HEK293 (cell line): ENCODE data around the gene ZSCAN26.

ENCODE experiments used
- CTCF ChIA-PET: fragments of 350-600 bp; formaldehyde crosslinking; extraction: SDS; loops from one replicate; lab custom pipeline; 2021; ENCODE audit warnings: antibody characterized with exemption; lab: Yijun Ruan, JAX
- POLR2A ChIA-PET: fragments of 300-600 bp; formaldehyde crosslinking; extraction: SDS; loops from one replicate; lab custom pipeline; 2020; ENCODE audit warnings: antibody characterized with exemption, inconsistent platforms; lab: Yijun Ruan, JAX
- H3K27ac ChIP-seq: fragments of 200-500 bp; sonication (Bioruptor generic); 2 replicates; pipeline ENCODE4 v1.5.1; 2014; ENCODE audit warnings: low read depth, low read length, control low read depth, inconsistent platforms; ENCODE audit errors: extremely low read depth
- H3K36me3 ChIP-seq, 2 experiments: fragments of 200-500 bp in 1 of 2; sonication (Bioruptor generic) in 1 of 2; 1 replicate in 1 of 2; 2 replicates in 1 of 2; pipeline ENCODE4 v1.5.1; 2014 to 2017; ENCODE audit warnings: inconsistent platforms in 2 of 2, low read length in 2 of 2; ENCODE audit not compliant: control insufficient read depth in 2 of 2, insufficient read depth in 1 of 2
- H3K4me1 ChIP-seq: fragments of 200-500 bp; sonication (Bioruptor generic); 2 replicates; pipeline ENCODE4 v1.5.1; 2014; ENCODE audit warnings: mild to moderate bottlenecking, low read length, inconsistent platforms; ENCODE audit not compliant: control insufficient read depth, insufficient read depth
- H3K4me3 ChIP-seq: 2 replicates; pipeline ENCODE4 v1.5.1; 2011; ENCODE audit warnings: low read depth, mild to moderate bottlenecking, control low read depth, low read length, moderate library complexity
- H3K9me3 ChIP-seq: fragments of 200-500 bp; sonication (Bioruptor generic); 2 replicates; pipeline ENCODE4 v1.5.1; 2014; ENCODE audit warnings: low read depth, low read length, inconsistent platforms; ENCODE audit not compliant: control insufficient read depth, insufficient read depth
- SCRT2 ChIP-seq: fragments of 450-650 bp; formaldehyde crosslinking; IDR thresholded peaks from 2 replicates; pipeline ENCODE4 v1.5.1; 2016; ENCODE audit warnings: missing biosample characterization, missing genetic modification characterization
- SP2 ChIP-seq: fragments of 450-650 bp; formaldehyde crosslinking; IDR thresholded peaks from 2 replicates; pipeline ENCODE4 v1.5.1; 2016; ENCODE audit warnings: missing biosample characterization, missing genetic modification characterization
- WT1 ChIP-seq: fragments of 450-650 bp; formaldehyde crosslinking; IDR thresholded peaks from 2 replicates; pipeline ENCODE4 v1.5.1; 2016; ENCODE audit warnings: missing biosample characterization, missing genetic modification characterization
- ZNF132 ChIP-seq: fragments of 450-650 bp; formaldehyde crosslinking; IDR thresholded peaks from 2 replicates; pipeline ENCODE4 v1.5.1; 2017; ENCODE audit warnings: missing biosample characterization, missing genetic modification characterization, borderline replicate concordance
- ZNF16 ChIP-seq: fragments of 450-650 bp; formaldehyde crosslinking; IDR thresholded peaks from 2 replicates; pipeline ENCODE4 v1.5.1; 2016; ENCODE audit warnings: low read depth, missing biosample characterization, missing genetic modification characterization
- ZNF211 ChIP-seq: fragments of 450-650 bp; formaldehyde crosslinking; IDR thresholded peaks from 2 replicates; pipeline ENCODE4 v1.5.1; 2016; ENCODE audit warnings: low read depth, missing biosample characterization, missing genetic modification characterization
- ZNF335 ChIP-seq: fragments of 450-650 bp; formaldehyde crosslinking; conservative IDR thresholded peaks from 2 replicates; pipeline ENCODE4 v1.5.1; 2016; ENCODE audit warnings: missing biosample characterization, missing genetic modification characterization
- ZNF48 ChIP-seq: fragments of 450-650 bp; formaldehyde crosslinking; IDR thresholded peaks from 2 replicates; pipeline ENCODE4 v1.5.1; 2016; ENCODE audit warnings: missing biosample characterization, missing genetic modification characterization
- ZNF518A ChIP-seq: fragments of 450-650 bp; formaldehyde crosslinking; conservative IDR thresholded peaks from 2 replicates; pipeline ENCODE4 v1.5.1; 2016; ENCODE audit warnings: low read depth, missing biosample characterization, missing genetic modification characterization
- ZNF596 ChIP-seq: fragments of 450-650 bp; IDR thresholded peaks from 2 replicates; pipeline ENCODE4 v1.5.0; 2018; ENCODE audit warnings: missing biosample characterization, mild to moderate bottlenecking, missing genetic modification characterization, moderate library complexity
- ZNF692 ChIP-seq: fragments of 450-650 bp; formaldehyde crosslinking; IDR thresholded peaks from 2 replicates; pipeline ENCODE4 v1.5.1; 2016; ENCODE audit warnings: missing biosample characterization, missing genetic modification characterization
- ZNF830 ChIP-seq: fragments of 450-650 bp; IDR thresholded peaks from 2 replicates; pipeline ENCODE4 v1.5.0; 2018; ENCODE audit warnings: missing biosample characterization, missing genetic modification characterization, low read depth, mild to moderate bottlenecking, moderate library complexity
- ZNF837 ChIP-seq: fragments of 450-650 bp; formaldehyde crosslinking; IDR thresholded peaks from 2 replicates; pipeline ENCODE4 v1.5.1; 2016; ENCODE audit warnings: missing biosample characterization, missing genetic modification characterization
- ZXDB ChIP-seq: fragments of 450-650 bp; formaldehyde crosslinking; IDR thresholded peaks from 2 replicates; pipeline ENCODE4 v1.5.1; 2016; ENCODE audit warnings: missing biosample characterization, missing genetic modification characterization
- TF ChIP-seq, protein P1 (sequence below): fragments of 450-650 bp; formaldehyde crosslinking; conservative IDR thresholded peaks from 2 replicates; pipeline ENCODE4 v1.5.1; 2016; ENCODE audit warnings: low read depth, missing biosample characterization, missing genetic modification characterization
- TF ChIP-seq, protein P2 (sequence below): fragments of 450-650 bp; formaldehyde crosslinking; IDR thresholded peaks from 2 replicates; pipeline ENCODE4 v1.5.1; 2016; ENCODE audit warnings: missing biosample characterization, missing genetic modification characterization

ZSCAN26 gene

DNA sequence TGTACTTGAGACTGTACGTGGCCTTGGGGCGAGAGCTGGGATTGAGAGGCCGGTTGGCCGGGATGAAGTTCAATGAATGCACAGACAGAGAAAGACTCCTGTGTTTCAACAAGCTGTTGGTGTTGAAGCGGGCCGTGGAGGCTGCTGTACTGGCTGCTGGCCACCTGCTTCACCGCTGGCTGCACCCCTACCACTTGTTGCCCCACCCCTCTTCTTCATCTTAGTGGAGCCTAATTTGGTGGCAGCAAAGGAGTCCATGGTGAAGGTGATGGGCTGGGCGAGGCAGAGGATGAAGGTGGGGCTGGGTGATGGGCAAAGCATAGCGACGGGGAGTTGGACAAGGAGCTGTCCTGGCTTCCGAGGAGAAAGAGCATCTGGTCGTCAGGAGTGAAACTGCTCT lies 49.1 kb upstream of the ZSCAN26 start:
- no peaks in the 10 kb centered on the region for H3K9me3 ChIP-seq
- CTCF ChIA-PET = interaction anchor here (0.9 to 1.0 kb wide), 2 partner anchors 29 to 49 kb away, joined by 4 to 7 read pairs; partner anchors contain the start of gene ZSCAN26
- no peak for TF ChIP-seq ZNF837 (tag by site-specific recombination)
- peak; percentile 87 for TF ChIP-seq SCRT2
- TF ChIP-seq, all 188 proteins: peak for 1
- Histone ChIP-seq H3K4me1 (no peaks in the 10 kb centered on the region; the same call in 1 of the 2 replicates), H3K27ac (no peak overlapping the region), H3K4me3 (no peak overlapping the region), H3K36me3 (no peaks in the 10 kb centered on the region)
- POLR2A ChIA-PET = interaction anchor here (0.7 to 2.4 kb wide), 20 partner anchors 9 to 876 kb away, joined by 3 to 18 read pairs (median 6); partner anchors contain the start of genes PGBD1, ZKSCAN4, ZKSCAN8 and ZSCAN16

GRCh38 chr6:28218312-28219248 lies 48.4 kb upstream of the ZSCAN26 start:
- Histone ChIP-seq H3K4me3 (peak overlapping the region; percentile 67), H3K9me3 (no peaks in the 10 kb centered on the region), H3K4me1 (no peaks in the 10 kb centered on the region; the same call in 1 of the 2 replicates), H3K36me3 (no peaks in the 10 kb centered on the region), H3K27ac (peak overlapping the region; percentile 63; the same call in 1 of the 2 replicates)
- ChIA-PET CTCF (interaction anchor here (0.6 to 1.0 kb wide), 5 partner anchors 8 to 485 kb away, joined by 3 to 7 read pairs (median 4); partner anchors contain the start of gene ZSCAN26), POLR2A (interaction anchor here (0.5 to 2.4 kb wide), 26 partner anchors 9 to 1067 kb away, joined by 3 to 18 read pairs (median 4); partner anchors contain the start of genes PGBD1, ZKSCAN4, ZKSCAN8 and ZSCAN16)
- TF ChIP-seq ZXDB (tag by site-specific recombination) (peak; percentile 56; the same call in 1 of the 2 replicates), ZNF211 (no peak), ZNF335 (tag by site-specific recombination) (peak; percentile 1), SP2 (tag by site-specific recombination) (peak; percentile 42), ZNF692 (tag by site-specific recombination) (peak; percentile 50; the same call in 1 of the 2 replicates), ZNF132 (tag by site-specific recombination) (no peak), ZNF830 (tag by site-specific recombination) (no peak), ZNF48 (no peak), WT1 (tag by site-specific recombination) (peak; percentile 25; the same call in 1 of the 2 replicates), ZNF16 (tag by site-specific recombination) (no peak), ZNF518A (tag by site-specific recombination) (peak; percentile 71), ZNF596 (tag by site-specific recombination) (peak; percentile 81)
- TF ChIP-seq, protein P1, sequence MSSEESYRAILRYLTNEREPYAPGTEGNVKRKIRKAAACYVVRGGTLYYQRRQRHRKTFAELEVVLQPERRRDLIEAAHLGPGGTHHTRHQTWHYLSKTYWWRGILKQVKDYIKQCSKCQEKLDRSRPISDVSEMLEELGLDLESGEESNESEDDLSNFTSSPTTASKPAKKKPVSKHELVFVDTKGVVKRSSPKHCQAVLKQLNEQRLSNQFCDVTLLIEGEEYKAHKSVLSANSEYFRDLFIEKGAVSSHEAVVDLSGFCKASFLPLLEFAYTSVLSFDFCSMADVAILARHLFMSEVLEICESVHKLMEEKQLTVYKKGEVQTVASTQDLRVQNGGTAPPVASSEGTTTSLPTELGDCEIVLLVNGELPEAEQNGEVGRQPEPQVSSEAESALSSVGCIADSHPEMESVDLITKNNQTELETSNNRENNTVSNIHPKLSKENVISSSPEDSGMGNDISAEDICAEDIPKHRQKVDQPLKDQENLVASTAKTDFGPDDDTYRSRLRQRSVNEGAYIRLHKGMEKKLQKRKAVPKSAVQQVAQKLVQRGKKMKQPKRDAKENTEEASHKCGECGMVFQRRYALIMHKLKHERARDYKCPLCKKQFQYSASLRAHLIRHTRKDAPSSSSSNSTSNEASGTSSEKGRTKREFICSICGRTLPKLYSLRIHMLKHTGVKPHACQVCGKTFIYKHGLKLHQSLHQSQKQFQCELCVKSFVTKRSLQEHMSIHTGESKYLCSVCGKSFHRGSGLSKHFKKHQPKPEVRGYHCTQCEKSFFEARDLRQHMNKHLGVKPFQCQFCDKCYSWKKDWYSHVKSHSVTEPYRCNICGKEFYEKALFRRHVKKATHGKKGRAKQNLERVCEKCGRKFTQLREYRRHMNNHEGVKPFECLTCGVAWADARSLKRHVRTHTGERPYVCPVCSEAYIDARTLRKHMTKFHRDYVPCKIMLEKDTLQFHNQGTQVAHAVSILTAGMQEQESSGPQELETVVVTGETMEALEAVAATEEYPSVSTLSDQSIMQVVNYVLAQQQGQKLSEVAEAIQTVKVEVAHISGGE (tag by site-specific recombination) = peak; percentile 91
- TF ChIP-seq, protein P2, sequence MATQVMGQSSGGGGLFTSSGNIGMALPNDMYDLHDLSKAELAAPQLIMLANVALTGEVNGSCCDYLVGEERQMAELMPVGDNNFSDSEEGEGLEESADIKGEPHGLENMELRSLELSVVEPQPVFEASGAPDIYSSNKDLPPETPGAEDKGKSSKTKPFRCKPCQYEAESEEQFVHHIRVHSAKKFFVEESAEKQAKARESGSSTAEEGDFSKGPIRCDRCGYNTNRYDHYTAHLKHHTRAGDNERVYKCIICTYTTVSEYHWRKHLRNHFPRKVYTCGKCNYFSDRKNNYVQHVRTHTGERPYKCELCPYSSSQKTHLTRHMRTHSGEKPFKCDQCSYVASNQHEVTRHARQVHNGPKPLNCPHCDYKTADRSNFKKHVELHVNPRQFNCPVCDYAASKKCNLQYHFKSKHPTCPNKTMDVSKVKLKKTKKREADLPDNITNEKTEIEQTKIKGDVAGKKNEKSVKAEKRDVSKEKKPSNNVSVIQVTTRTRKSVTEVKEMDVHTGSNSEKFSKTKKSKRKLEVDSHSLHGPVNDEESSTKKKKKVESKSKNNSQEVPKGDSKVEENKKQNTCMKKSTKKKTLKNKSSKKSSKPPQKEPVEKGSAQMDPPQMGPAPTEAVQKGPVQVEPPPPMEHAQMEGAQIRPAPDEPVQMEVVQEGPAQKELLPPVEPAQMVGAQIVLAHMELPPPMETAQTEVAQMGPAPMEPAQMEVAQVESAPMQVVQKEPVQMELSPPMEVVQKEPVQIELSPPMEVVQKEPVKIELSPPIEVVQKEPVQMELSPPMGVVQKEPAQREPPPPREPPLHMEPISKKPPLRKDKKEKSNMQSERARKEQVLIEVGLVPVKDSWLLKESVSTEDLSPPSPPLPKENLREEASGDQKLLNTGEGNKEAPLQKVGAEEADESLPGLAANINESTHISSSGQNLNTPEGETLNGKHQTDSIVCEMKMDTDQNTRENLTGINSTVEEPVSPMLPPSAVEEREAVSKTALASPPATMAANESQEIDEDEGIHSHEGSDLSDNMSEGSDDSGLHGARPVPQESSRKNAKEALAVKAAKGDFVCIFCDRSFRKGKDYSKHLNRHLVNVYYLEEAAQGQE = no peak
